CD4-positive, alpha-beta T cell treated with Interleukin-4 for 4 hours (primary cell): Measurements from ENCODE around the gene ZNF346.

Experiments
- DNase-seq: peaks from one replicate; pipeline ENCODE4 v3.0.0-alpha.2; 2020

The ZNF346 gene

GRCh38 chr5:177123789-177124485 is 101.4 kb downstream of the ZNF346 start:
- no peak for DNase-seq

- DNase-seq, result no peak
Observed at GRCh38 chr5:177124486-177124991, 102.0 kb downstream of the ZNF346 start.

- DNase-seq, result no peak
Observed at GRCh38 chr5:177126771-177127170, 104.3 kb downstream of the ZNF346 start.

GRCh38 chr5:177128551-177128981 is 106.1 kb downstream of the ZNF346 start:
- DNase-seq, result peak; percentile 22

GRCh38 chr5:177130211-177131018 is 107.9 kb downstream of the ZNF346 start:
- no peak for DNase-seq
